NCI-H187 treated with DMSO at 0.1 percent for 48 hours (cell line): ENCODE results near the gene NTN3.
"Not testable (repeated sequence)": the region's sequence is repeated elsewhere in the genome, so short reads cannot be mapped to it uniquely, and the experiment has no call there.

Source experiments
- DNase-seq: peaks from one replicate; lab custom pipeline; 2025; lab: John Stamatoyannopoulos, UW

Gene NTN3

GRCh38 chr16:2441143-2441804, 29.8 kb upstream of the NTN3 start:
- not testable (repeated sequence) for DNase-seq

GRCh38 chr16:2443555-2443954, 27.5 kb upstream of the NTN3 start:
- no peak for DNase-seq

GRCh38 chr16:2447920-2448583, 23.0 kb upstream of the NTN3 start:
- DNase-seq = no peak

- no peak for DNase-seq
These were observed 22.0 kb upstream of the NTN3 start for GRCh38 chr16:2449118-2449517.

DNA sequence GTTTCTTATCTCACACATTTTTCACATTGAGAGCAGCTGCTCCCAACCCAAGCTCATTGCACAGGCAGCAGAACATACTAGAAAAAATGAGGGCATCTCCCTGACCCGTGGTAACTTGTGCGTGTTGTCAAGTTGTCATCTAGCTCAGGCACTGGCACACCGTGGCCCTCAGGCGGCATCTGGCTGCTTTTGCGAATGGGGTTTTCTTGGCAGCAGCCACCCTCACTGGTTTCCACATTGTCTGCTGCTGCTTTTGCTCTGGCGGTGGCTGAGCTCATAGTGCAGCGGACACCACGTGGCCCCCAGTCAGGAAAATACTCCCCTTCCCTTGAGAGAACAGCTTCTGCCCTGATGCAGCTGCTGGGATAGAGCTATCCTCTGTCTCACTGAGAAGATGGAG, 20.6 kb upstream of the NTN3 start:
- no peak for DNase-seq

DNA sequence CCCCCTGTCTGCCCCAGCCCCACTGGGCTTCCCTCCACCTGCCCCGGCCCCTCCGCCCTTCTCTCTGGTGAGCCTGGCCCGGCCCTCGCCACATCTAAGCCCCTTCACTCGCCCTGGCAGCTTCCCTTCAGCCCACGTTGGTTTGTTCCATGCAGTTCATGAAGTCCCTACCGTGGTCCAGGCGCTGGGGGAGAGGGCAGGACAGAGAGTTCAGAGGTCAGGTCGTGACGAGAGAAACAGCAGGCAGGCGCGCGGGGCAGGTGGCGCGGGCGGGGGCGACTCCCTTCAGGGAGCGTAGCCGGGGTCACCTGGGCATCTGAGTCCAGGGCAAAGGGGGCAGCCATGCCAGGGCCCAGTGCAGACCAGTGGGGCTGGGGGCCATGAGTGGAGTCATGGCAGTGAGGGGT, 20.1 kb upstream of the NTN3 start:
- no peak for DNase-seq

DNA sequence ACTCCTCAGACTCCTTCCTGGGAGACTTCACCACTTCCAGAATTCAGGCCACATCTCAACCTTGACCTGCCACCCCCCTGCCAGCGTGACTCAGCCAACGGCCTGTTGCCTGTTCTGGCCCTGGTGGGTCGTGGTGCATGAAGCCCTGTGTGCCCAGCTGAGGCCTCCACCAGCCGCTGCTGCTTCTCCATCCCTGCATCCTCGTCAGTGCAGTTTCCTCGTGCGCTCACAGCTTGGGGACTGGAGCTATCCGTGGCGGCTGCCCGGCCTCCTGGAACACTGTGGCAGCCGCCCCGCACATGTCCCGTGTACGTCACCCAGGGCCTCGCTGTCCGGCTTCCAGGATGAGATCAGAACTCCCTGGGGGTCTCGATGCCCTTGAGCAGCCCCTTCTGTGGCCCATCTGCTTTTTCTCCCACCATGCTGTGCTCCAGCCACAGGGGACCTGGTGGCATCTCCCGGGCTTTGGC, 19.2 kb upstream of the NTN3 start:
- no peak for DNase-seq

DNA sequence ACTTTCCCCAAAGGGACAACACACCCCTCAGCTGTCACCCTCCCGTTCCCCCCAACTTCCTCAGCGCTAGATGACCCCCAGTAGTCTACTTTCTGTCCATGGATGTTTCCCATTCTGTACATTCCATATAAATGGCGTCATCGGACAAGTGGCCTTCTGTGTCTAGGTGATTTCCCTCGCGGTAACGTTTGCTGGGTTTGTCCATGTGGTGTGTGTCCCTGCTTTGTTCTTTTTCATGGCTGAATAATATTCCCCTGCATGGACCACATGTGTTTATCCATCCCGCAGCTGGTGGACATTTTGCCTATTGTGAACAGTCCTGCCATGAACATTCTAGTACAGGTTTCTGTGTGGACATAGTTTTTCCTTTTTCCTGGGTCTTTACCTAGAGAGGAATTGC, 18.4 kb upstream of the NTN3 start:
- no peak for DNase-seq

DNA sequence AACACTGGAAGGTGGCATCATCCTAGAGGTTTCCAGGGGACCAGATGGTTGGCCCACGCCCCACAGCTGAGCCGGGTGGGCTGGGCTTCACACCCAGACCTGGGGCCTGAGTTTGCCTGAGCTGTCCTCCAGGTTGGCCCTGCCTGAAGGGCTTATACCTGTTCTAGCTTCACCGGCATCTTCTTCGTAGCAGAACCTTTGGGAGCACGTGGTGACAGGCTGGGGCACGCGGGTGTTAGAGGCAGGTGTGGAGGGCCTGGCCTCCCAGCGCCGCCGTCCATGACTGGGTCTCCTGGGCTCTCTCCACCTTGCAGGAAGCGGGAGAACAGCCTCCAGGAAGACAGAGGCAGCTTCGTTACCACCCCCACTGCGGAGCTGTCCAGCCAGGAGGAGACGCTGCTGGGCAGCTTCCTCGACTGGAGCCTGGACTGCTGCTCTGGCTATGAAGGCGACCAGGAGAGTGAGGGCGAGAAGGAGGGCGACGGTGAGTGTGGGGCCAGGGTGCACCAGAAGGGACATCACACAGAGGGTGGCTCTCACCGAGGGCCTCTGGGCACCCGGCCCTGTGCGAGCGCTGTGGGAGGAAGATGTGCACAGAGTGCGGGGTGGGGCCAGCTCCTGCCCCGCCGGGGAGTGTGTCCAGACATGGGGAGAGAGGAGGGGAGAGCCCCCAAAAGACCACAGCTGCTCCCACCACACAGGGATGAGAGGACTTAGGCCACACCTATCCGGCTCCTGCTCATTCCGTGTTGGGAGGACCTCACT, 15.8 kb upstream of the NTN3 start:
- DNase-seq = no peak

- DNase-seq = no peak
These were observed 14.4 kb upstream of the NTN3 start for GRCh38 chr16:2456551-2457153.

GRCh38 chr16:2457267-2457666, 13.8 kb upstream of the NTN3 start:
- DNase-seq = no peak

DNA sequence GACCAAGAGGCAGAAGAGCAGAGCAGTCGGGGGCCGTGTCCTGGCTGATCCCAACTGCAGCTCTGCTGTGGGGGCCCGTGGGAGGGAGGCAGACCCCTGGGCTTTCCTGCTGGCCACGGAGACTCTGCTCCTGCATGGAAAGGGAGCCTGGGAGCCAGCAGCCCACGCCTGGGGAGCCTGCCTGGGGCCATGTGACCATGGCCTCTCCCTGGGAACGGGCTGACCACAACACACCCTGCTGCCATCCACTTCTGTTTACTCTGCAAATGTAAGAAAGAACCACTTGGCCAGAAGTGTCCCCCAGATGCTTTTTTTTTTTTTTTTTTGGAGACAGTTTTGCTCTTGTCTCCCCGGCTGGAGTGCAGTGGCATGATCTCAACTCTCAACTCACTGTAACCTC, 13.2 kb upstream of the NTN3 start:
- DNase-seq = no peak

DNA sequence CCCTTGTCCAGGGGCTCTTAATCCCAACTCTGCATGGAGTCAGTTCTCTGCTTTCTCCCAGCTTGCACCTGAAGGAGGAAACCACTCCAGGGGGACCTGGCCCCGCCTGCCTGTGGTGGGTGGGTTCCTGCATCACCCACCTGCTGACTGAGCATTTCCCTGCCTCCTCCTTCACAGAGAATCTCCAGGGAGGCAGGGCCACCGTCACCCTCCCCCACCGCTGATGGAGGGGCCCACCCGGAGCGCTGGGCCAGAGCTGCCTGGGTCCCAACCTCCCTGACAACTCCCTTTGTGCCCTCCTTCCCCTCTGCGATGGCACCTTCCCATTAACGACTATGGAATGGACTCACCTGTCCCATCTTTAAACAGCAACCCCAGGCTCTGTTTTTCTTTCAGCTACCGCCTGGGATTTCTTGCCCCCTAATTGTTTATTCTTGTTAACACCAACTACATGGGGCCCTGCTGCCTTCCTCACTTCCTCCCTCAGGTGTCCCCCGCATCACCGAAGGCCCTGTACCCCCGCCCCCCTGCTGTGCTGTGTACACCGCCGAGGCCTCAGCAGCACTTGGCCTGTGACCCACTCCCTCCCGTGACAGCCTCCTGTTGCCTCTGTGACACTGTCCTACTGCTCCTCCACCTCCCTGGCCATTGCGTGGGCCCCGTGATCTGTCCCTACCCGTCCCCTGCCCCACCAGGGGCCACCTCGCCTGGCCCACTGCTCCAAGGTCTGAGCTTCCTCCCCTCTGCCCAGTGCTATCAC, 12.0 kb upstream of the NTN3 start:
- no peak for DNase-seq

- DNase-seq = peak; percentile 95
These were observed 11.3 kb upstream of the NTN3 start, which contains the start of gene TEDC2 for GRCh38 chr16:2459647-2460390. Gene TEDC2 (plus strand): TSS chr16:2460109. CDS start chr16:2460145, 36 bp downstream.

- no peak for DNase-seq
These were observed 10.7 kb upstream of the NTN3 start for GRCh38 chr16:2460391-2460713.

GRCh38 chr16:2460916-2461315, 10.2 kb upstream of the NTN3 start:
- no peak for DNase-seq

DNA sequence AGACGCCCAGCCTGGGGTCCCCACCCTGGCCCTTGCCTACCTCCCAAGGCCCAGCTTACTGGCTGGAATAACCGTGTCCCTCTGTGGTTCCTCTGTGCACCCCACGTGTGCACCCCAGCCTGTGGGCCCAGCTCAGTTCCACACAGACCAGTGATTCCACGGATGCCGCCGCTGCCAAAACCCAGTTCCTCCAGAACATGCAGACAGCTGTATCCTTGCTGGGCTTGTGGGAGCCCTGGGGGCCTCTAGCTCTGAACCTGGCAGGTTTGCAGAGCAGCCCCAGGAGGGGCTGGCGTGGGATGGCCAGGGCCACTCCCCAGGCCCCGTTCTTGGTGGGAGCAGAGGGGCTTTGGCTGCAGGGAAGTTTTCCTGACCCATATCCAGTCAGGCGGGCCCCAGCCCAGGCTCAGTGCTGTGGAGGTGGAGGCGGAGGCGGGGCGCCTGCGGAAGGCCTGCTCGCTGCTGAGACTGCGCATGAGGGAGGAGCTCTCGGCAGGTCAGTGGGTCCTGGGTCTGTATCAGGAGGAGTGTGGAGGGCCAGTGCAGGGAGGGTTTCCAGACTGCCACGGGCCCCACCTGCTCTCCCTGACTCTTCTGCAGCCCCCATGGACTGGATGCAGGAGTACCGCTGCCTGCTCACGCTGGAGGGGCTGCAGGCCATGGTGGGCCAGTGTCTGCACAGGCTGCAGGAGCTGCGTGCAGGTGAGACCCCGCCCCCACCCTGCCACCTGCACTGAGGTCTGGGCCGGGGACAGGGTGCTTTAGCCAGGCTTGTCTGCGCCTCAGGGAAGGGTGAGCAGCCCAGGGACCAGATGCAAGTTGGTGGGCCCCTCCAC, 8.8 kb upstream of the NTN3 start:
- no peak for DNase-seq

- DNase-seq = no peak
These were observed 6.8 kb upstream of the NTN3 start for GRCh38 chr16:2464333-2464732.

DNA sequence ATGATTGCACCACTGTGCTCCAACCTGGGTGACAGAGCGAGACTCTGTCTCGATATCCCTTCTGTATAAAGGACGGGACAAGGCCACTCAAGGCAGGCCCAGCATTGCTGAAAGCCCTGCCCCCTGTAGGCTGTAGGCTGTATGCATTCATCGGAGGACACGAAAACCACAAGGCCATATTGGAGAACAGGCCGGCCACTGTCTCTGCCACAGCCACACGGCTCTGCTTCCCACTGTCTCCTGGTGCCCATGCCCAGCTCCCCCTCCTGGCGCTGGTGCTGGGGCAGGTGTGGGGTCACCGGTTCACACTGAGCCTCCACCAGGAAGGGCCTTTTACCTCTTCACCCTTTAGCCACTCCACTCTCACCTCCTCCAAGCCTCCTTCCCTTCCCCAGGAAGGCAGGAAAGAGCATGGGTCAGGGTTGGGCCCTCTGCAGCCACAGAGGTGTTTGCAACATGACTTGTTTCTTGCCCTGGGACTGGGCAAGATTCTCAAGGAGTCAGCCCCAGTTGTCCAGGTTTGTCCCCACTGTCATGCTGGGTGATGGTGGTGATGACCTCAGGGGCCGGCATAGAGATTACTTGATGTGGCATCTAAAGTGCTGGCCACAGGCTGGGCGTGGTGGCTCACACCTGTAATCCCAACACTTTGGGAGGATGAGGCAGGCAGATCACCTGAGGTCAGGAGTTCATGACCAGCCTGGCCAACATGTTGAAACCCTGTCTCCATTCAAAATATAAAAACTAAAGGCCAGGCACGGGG, 5.3 kb upstream of the NTN3 start:
- DNase-seq = no peak
